Mesothelial cell of epicardium (in vitro differentiated cells): ENCODE results near the gene CAMTA1. TPM values are rescaled to one million over a fixed set of nuclear protein-coding genes. Genes with fewer than 3 reads are reported as not detected.
A peak's percentile ranks its signal among the peaks of the same experiment; 100 is the strongest.

Experiments
- DNase-seq, 2 experiments: peaks; one replicate each; pipeline ENCODE4 v3.0.0; 2021; ENCODE audit warnings: low spot score in 2 of 2; ENCODE audit not compliant: unreplicated experiment in 2 of 2
- H3K27ac Mint-ChIP-seq: 2 replicates; pipeline ENCODE4 v1.8.0; 2021; ENCODE audit warnings: mixed read lengths
- H3K27me3 Mint-ChIP-seq: 2 replicates; pipeline ENCODE4 v1.8.0; 2021; ENCODE audit warnings: low read depth, mixed read lengths
- H3K36me3 Mint-ChIP-seq: 2 replicates; pipeline ENCODE4 v1.8.0; 2021; ENCODE audit warnings: mixed read lengths
- H3K4me1 Mint-ChIP-seq: 2 replicates; pipeline ENCODE4 v1.8.0; 2021; ENCODE audit warnings: mixed read lengths
- H3K4me3 Mint-ChIP-seq: 2 replicates; pipeline ENCODE4 v1.8.0; 2021; ENCODE audit warnings: mild to moderate bottlenecking, moderate library complexity, mixed read lengths
- H3K9me3 Mint-ChIP-seq: 2 replicates; pipeline ENCODE4 v1.8.0; 2021; ENCODE audit warnings: mixed read lengths
- CTCF ChIP-seq: fragments of 200-600 bp; sonication (generic); IDR thresholded peaks from one replicate; pipeline ENCODE4 v1.5.0; 2021; ENCODE audit warnings: antibody characterized with exemption; ENCODE audit not compliant: unreplicated experiment
- total RNA-seq: library from RNA; stranded (reverse); gene quantifications from 3 replicates; pipeline ENCODE4 v1.2.1, GENCODE V29; 2021

CAMTA1 gene
- total RNA-seq, 1 donor from 2014 or later: 70.4 TPM

GRCh38 chr1:7666249-7666648, 881.0 kb downstream of the CAMTA1 start:
- H3K27me3 Mint-ChIP-seq: peaks cover under 1% of the 10 kb centered on the region
- no peak overlapping the region for H3K27ac Mint-ChIP-seq
- H3K4me1 Mint-ChIP-seq: peaks cover 4% of the 10 kb centered on the region
- no peaks in the 10 kb centered on the region for H3K9me3 Mint-ChIP-seq
- H3K36me3 Mint-ChIP-seq: no peaks in the 10 kb centered on the region
- no peak for TF ChIP-seq CTCF
- no peak for DNase-seq
- H3K4me3 Mint-ChIP-seq: no peak overlapping the region

- Mint-ChIP-seq H3K9me3 (no peaks in the 10 kb centered on the region), H3K27ac (no peak overlapping the region), H3K4me1 (peaks cover 4% of the 10 kb centered on the region), H3K27me3 (no peaks in the 10 kb centered on the region), H3K4me3 (no peak overlapping the region), H3K36me3 (no peaks in the 10 kb centered on the region)
- DNase-seq: no peak
- TF ChIP-seq CTCF: no peak
These were observed 881.9 kb downstream of the CAMTA1 start for GRCh38 chr1:7667159-7667558.

- Mint-ChIP-seq H3K27me3 (no peaks in the 10 kb centered on the region), H3K27ac (peak overlapping the region; percentile 39), H3K4me1 (peaks cover 4% of the 10 kb centered on the region), H3K4me3 (no peak overlapping the region), H3K9me3 (no peaks in the 10 kb centered on the region), H3K36me3 (no peaks in the 10 kb centered on the region)
- peak; percentile 82 to 97 for DNase-seq
- TF ChIP-seq CTCF: peak; percentile 100
These were observed 882.5 kb downstream of the CAMTA1 start for GRCh38 chr1:7667625-7668218.

GRCh38 chr1:7669559-7670311, 884.5 kb downstream of the CAMTA1 start:
- H3K27ac Mint-ChIP-seq: no peak overlapping the region
- H3K36me3 Mint-ChIP-seq: no peaks in the 10 kb centered on the region
- peak overlapping the region; percentile 45 for H3K4me3 Mint-ChIP-seq
- DNase-seq: peak in 1 of 2 experiments; percentile 67
- H3K4me1 Mint-ChIP-seq: peaks cover 4% of the 10 kb centered on the region
- peak; percentile 59 for TF ChIP-seq CTCF
- no peaks in the 10 kb centered on the region for H3K9me3 Mint-ChIP-seq
- peaks cover 5% of the 10 kb centered on the region for H3K27me3 Mint-ChIP-seq

GRCh38 chr1:7670334-7671145, 885.3 kb downstream of the CAMTA1 start:
- H3K27me3 Mint-ChIP-seq: peaks cover 13% of the 10 kb centered on the region
- H3K36me3 Mint-ChIP-seq: no peaks in the 10 kb centered on the region
- TF ChIP-seq CTCF: no peak
- H3K27ac Mint-ChIP-seq: no peak overlapping the region
- peaks cover 4% of the 10 kb centered on the region for H3K4me1 Mint-ChIP-seq
- no peak overlapping the region for H3K4me3 Mint-ChIP-seq
- no peak for DNase-seq
- no peaks in the 10 kb centered on the region for H3K9me3 Mint-ChIP-seq
